Activated CD8-positive, alpha-beta memory T cell treated with anti-CD3 and anti-CD28 coated beads for 1 hour (primary cell): ENCODE data around the gene TDRD15.
"Not testable (repeated sequence)": the region's sequence is repeated elsewhere in the genome, so short reads cannot be mapped to it uniquely, and the experiment has no call there.

Experiments used
- DNase-seq, 2 donors: peaks; one replicate each; pipeline ENCODE4 v3.0.0-alpha.2; 2020; ENCODE audit warnings: low read depth in 1 of 2; ENCODE audit errors: extremely low read depth in 1 of 2

The TDRD15 gene

GRCh38 chr2:21142149-21142548, 18.4 kb downstream of the TDRD15 start:
- no peak for DNase-seq

- no peak for DNase-seq
Observed at GRCh38 chr2:21146638-21147037, 22.9 kb downstream of the TDRD15 start.

DNA sequence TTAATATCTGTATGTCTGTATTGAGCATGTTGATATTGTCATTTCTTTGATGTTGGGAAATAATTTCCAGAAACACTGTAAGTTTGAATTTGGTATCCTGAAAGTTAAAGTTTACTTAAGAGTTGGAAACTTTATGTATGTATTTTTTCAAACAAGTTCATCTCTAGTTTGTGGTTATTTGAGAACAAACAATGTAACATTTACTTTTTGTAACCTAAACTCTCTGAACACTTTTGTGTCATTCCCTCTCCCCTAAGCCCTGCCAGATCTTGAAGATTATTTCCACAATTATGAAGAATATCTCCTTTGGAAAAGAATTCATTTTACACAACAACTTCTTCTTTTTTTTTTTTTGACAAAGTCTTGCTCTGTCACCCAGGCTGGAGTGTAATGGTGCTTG, 24.9 kb downstream of the TDRD15 start:
- DNase-seq = no peak

DNA sequence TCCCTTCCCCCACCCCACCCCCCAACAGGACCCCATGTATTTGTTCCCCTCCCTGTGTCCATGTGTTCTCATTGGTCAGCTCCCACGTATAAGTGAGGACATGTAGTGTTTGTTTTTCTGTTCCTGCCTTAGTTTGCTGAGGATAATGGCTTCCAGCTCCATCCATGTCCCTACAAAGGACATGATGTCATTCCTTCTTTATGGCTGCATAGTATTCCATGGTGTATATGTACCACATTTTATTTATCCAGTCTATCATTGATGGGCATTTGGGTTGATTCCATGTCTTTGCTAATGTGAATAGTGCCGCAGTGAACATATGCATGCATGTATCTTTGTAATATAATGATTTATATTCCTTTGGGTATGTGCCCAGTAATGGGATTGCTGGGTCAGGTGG, 27.5 kb downstream of the TDRD15 start:
- DNase-seq = not testable (repeated sequence)

- DNase-seq = no peak
Observed at GRCh38 chr2:21155365-21156136, 31.8 kb downstream of the TDRD15 start.

DNA sequence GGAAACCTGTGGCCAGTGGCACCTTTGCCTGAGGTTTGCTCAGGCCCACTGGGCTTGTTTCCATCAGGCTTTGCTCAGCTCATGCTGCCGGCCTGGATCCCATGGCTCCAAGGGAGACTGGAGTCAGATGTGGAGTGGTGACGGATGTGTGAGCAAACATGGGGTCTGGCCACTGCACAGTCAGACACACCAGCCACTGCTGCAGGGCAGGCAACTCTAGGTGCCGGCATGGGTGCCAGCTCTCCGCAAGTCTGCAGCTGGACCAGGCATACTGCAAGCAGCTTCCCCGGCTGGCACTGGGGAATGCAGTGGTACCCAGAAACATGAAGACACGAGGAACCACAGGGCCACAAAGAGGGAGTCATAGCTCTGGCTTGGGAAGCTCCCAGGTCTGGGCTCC, 37.4 kb downstream of the TDRD15 start:
- no peak for DNase-seq

GRCh38 chr2:21161832-21162614, 38.3 kb downstream of the TDRD15 start:
- no peak for DNase-seq

DNA sequence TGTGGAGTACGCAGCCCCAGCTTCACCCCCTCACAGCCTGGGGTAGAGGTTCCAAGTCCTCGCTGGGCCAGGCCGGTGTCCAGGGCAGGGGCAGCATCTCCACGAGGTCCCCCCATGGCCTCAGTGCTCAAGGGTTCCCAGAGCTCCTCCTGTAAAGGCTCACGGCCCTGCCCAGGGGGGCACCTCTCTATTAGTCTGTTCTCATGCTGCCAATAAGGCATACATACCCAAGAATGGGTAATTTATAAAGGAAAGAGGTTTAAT, 38.8 kb downstream of the TDRD15 start:
- DNase-seq = no peak

GRCh38 chr2:21163213-21163612, 39.4 kb downstream of the TDRD15 start:
- no peak for DNase-seq

GRCh38 chr2:21165350-21165749, 41.6 kb downstream of the TDRD15 start:
- no peak for DNase-seq

- no peak for DNase-seq
Observed at GRCh38 chr2:21175895-21176646, 52.3 kb downstream of the TDRD15 start.

DNA sequence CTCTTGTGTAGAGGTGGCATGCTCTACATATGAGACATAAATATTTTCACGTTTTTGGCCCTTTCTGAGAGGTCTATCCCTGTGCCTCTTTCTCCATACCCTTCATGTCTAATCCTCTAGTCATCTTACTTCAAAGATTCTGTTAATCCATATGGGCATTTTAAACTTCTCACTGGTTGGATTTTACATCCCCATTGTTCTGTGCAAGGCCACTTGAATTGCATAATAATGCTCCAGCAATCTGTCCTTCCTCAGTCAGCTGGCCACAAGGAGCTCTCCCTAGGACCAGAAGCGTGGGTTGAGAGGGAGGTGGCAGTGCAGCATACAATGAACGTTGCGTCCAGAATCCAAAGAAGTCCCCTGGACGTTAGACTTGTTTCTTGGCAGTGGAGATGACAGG, 58.2 kb downstream of the TDRD15 start:
- DNase-seq = no peak

DNA sequence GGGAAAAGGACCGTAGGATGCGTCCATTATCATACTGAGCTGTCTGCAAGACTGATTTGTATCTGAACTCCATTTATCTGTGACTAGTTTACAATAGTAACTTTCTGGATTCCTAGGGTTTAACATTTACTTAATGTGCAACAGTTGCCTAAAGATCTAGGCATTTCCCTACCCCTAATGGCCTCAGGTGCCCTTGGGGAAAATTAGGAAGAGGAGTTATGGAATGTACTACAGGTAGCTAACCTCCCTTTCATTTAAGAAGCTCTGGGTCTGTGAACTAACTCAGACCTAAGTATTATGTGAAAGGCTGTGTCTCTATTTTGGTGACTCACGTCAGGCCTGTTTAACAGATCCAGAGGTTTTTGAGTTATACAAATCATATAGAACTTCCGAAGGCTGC, 59.5 kb downstream of the TDRD15 start:
- no peak for DNase-seq

- DNase-seq = no peak
Observed at GRCh38 chr2:21183726-21184125, 60.0 kb downstream of the TDRD15 start.

- no peak for DNase-seq
Observed at GRCh38 chr2:21191535-21191934, 67.8 kb downstream of the TDRD15 start.
